Endothelial cell (in vitro differentiated cells): ENCODE measurements around the gene TYW5. TPM values are rescaled to one million over a fixed set of nuclear protein-coding genes. Genes with fewer than 3 reads are reported as not detected.

Experiments
- DNase-seq: peaks from one replicate; pipeline ENCODE4 v3.0.0; 2021; ENCODE audit warnings: low spot score
- H3K27ac Mint-ChIP-seq: one replicate; pipeline ENCODE4 v1.8.0; 2021; ENCODE audit warnings: mixed read lengths, inconsistent platforms; ENCODE audit not compliant: unreplicated experiment
- H3K27me3 Mint-ChIP-seq: one replicate; pipeline ENCODE4 v1.8.0; 2021; ENCODE audit warnings: mild to moderate bottlenecking, moderate library complexity, mixed read lengths, inconsistent platforms; ENCODE audit not compliant: unreplicated experiment
- H3K36me3 Mint-ChIP-seq: one replicate; pipeline ENCODE4 v1.8.0; 2021; ENCODE audit warnings: mild to moderate bottlenecking, low read depth, mixed read lengths, inconsistent platforms; ENCODE audit not compliant: unreplicated experiment
- H3K4me1 Mint-ChIP-seq: one replicate; pipeline ENCODE4 v1.8.0; 2021; ENCODE audit warnings: mild to moderate bottlenecking, mixed read lengths, inconsistent platforms; ENCODE audit not compliant: unreplicated experiment
- H3K4me3 Mint-ChIP-seq: one replicate; pipeline ENCODE4 v1.8.0; 2021; ENCODE audit warnings: mild to moderate bottlenecking, mixed read lengths, inconsistent platforms; ENCODE audit not compliant: unreplicated experiment
- H3K9me3 Mint-ChIP-seq: one replicate; pipeline ENCODE4 v1.8.0; 2021; ENCODE audit warnings: mixed read lengths, inconsistent platforms; ENCODE audit not compliant: unreplicated experiment
- total RNA-seq: library from RNA; stranded (reverse); fragmentation: NEBNext Ultra II Directional; extraction: Animal tissue kit (Norgen Biotek cat#: 25700); gene quantifications from one replicate; pipeline ENCODE4 v1.2.1, GENCODE V29; 2021; ENCODE audit not compliant: unreplicated experiment
- TF ChIP-seq, protein P1 (sequence below): fragments of 200-600 bp; sonication (generic); IDR thresholded peaks from one replicate; pipeline ENCODE4 v1.5.0; 2021; ENCODE audit warnings: antibody characterized with exemption; ENCODE audit not compliant: unreplicated experiment

The TYW5 gene
- total RNA-seq, 1 donor from 2014 or later, result 8.3 TPM

- no peak overlapping the region for H3K4me3 Mint-ChIP-seq
- no peak overlapping the region for H3K27ac Mint-ChIP-seq
- TF ChIP-seq, protein P1, sequence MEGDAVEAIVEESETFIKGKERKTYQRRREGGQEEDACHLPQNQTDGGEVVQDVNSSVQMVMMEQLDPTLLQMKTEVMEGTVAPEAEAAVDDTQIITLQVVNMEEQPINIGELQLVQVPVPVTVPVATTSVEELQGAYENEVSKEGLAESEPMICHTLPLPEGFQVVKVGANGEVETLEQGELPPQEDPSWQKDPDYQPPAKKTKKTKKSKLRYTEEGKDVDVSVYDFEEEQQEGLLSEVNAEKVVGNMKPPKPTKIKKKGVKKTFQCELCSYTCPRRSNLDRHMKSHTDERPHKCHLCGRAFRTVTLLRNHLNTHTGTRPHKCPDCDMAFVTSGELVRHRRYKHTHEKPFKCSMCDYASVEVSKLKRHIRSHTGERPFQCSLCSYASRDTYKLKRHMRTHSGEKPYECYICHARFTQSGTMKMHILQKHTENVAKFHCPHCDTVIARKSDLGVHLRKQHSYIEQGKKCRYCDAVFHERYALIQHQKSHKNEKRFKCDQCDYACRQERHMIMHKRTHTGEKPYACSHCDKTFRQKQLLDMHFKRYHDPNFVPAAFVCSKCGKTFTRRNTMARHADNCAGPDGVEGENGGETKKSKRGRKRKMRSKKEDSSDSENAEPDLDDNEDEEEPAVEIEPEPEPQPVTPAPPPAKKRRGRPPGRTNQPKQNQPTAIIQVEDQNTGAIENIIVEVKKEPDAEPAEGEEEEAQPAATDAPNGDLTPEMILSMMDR, result no peak
- H3K4me1 Mint-ChIP-seq, result peaks cover 16% of the 10 kb centered on the region
- H3K9me3 Mint-ChIP-seq, result no peaks in the 10 kb centered on the region
- DNase-seq, result no peak
- no peaks in the 10 kb centered on the region for H3K27me3 Mint-ChIP-seq
- H3K36me3 Mint-ChIP-seq, result no peaks in the 10 kb centered on the region
Observed at GRCh38 chr2:199989822-199990221, 34.5 kb upstream of the TYW5 start.

GRCh38 chr2:199988151-199988550, 32.9 kb upstream of the TYW5 start:
- Mint-ChIP-seq H3K9me3 (no peaks in the 10 kb centered on the region), H3K4me1 (peaks cover 9% of the 10 kb centered on the region), H3K4me3 (no peak overlapping the region), H3K27me3 (no peaks in the 10 kb centered on the region), H3K27ac (no peak overlapping the region), H3K36me3 (no peaks in the 10 kb centered on the region)
- TF ChIP-seq, protein P1, result no peak
- peak; percentile 7 for DNase-seq

DNA sequence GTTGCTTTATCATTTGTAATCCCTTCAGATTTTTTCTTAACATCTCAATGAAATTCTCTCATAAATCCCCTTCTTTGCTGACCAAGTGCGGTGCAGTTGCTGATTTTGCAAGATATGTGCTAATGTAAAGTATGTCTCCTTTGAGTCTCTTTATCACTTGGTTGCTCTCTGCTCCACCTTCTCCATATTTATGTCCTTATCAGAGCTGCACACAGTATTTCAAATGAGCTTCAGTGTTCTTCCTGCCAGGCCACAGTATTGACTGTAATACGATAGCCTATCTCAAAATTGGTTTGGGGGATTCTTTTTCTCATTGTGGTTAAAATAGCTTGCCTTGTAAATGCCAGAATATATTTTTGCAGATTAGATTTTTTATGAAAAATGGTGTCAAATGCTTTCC, 32.3 kb upstream of the TYW5 start:
- no peaks in the 10 kb centered on the region for H3K9me3 Mint-ChIP-seq
- no peak for DNase-seq
- H3K36me3 Mint-ChIP-seq, result no peaks in the 10 kb centered on the region
- TF ChIP-seq, protein P1, result no peak
- no peaks in the 10 kb centered on the region for H3K27me3 Mint-ChIP-seq
- peaks cover 10% of the 10 kb centered on the region for H3K4me1 Mint-ChIP-seq
- H3K27ac Mint-ChIP-seq, result no peak overlapping the region
- H3K4me3 Mint-ChIP-seq, result no peak overlapping the region

DNA sequence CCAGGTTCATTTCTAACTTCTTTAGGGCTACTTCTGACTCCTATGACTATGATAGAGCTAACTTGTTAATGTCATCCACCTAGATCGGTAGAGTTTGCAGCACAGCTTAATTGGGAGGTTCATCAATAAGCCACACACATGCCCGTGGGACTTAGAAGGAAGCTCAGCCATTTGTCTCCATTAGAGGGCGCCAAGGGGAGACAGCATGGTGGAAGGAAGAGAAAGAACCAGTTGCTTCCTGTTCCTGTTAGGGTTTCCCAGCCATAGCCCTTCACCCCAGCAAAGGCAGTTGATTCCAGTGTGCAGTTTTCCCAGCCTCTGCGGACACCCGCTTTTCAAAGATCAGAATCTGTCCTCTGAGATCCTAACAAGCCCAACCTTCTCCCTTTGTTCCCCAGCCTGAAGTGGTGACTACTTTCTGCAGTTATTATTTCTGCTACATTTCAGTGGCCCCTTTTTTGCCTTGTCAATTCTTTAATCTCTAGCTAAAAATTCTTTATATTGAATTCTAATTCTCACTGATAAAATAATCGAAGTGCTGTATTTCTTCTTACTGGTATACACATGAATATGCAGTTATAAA, 30.4 kb upstream of the TYW5 start:
- no peaks in the 10 kb centered on the region for H3K9me3 Mint-ChIP-seq
- DNase-seq, result peak; percentile 58
- H3K27me3 Mint-ChIP-seq, result no peaks in the 10 kb centered on the region
- peaks cover 9% of the 10 kb centered on the region for H3K4me1 Mint-ChIP-seq
- peak overlapping the region; percentile 84 for H3K27ac Mint-ChIP-seq
- TF ChIP-seq, protein P1, result peak; percentile 71
- no peak overlapping the region for H3K4me3 Mint-ChIP-seq
- no peaks in the 10 kb centered on the region for H3K36me3 Mint-ChIP-seq

GRCh38 chr2:199984755-199985154, 29.5 kb upstream of the TYW5 start:
- H3K9me3 Mint-ChIP-seq, result no peaks in the 10 kb centered on the region
- DNase-seq, result no peak
- no peaks in the 10 kb centered on the region for H3K36me3 Mint-ChIP-seq
- H3K27me3 Mint-ChIP-seq, result no peaks in the 10 kb centered on the region
- H3K4me3 Mint-ChIP-seq, result no peak overlapping the region
- TF ChIP-seq, protein P1, result no peak
- H3K4me1 Mint-ChIP-seq, result peaks cover 12% of the 10 kb centered on the region
- H3K27ac Mint-ChIP-seq, result no peak overlapping the region
